Heart right ventricle (tissue), 16 donors: Measurements from ENCODE around the gene FZD1. TPM values are rescaled to one million over a fixed set of nuclear protein-coding genes. Genes with fewer than 3 reads are reported as not detected.

Experiments
- ATAC-seq, 8 donors: fragments of 200-7000 bp; cut with Tn5 transposase; one replicate each; pipeline ENCODE4 v1.9.1; 2020; ENCODE audit warnings: mild to moderate bottlenecking in 8 of 8, moderate library complexity in 8 of 8, moderate number of reproducible peaks in 1 of 8
- DNase-seq, 2 donors: peaks; one replicate each; pipeline ENCODE4 v3.0.0-alpha.2; 2020
- H3K27ac ChIP-seq, 10 donors: fragments of 200-600 bp; sonication (generic) in 2 of 10; one replicate each; pipeline versions ENCODE4 v1.5.0 to v1.8.0; 2020 to 2022; ENCODE audit warnings: mild to moderate bottlenecking in 3 of 10
- H3K27me3 ChIP-seq, 7 donors: fragments of 200-600 bp; one replicate each; pipeline ENCODE4 v1.8.0; 2021 to 2022; ENCODE audit warnings: mild to moderate bottlenecking in 2 of 7
- H3K36me3 ChIP-seq, 9 donors: fragments of 200-600 bp; sonication (generic) in 1 of 9; one replicate each; pipeline versions ENCODE4 v1.5.0 to v1.8.0; 2020 to 2022; ENCODE audit warnings: mild to moderate bottlenecking in 2 of 9
- H3K4me1 ChIP-seq, 9 donors: fragments of 200-600 bp; sonication (generic) in 1 of 9; one replicate each; pipeline versions ENCODE4 v1.5.0 to v1.8.0; 2020 to 2022; ENCODE audit warnings: mild to moderate bottlenecking in 4 of 9
- H3K4me3 ChIP-seq, 10 donors: fragments of 200-600 bp; sonication (generic) in 2 of 10; one replicate each; pipeline versions ENCODE4 v1.5.0 to v1.8.0; 2020 to 2022; ENCODE audit warnings: mild to moderate bottlenecking in 7 of 10, moderate library complexity in 2 of 10
- H3K9me3 ChIP-seq, 11 donors: fragments of 200-600 bp in 10 of 11; sonication (generic) in 2 of 11; one replicate each; pipeline versions ENCODE4 v1.5.0 to v1.8.0; 2013 to 2022; ENCODE audit warnings: mild to moderate bottlenecking in 2 of 11, control low read depth in 1 of 11, moderate library complexity in 1 of 11
- CTCF ChIP-seq, 9 donors: fragments of 200-600 bp; sonication (generic) in 2 of 9; IDR thresholded peaks; one replicate each; pipeline versions ENCODE4 v1.5.0 to v1.8.0; 2021 to 2022; ENCODE audit warnings: antibody characterized with exemption in 9 of 9, mild to moderate bottlenecking in 5 of 9, moderate library complexity in 1 of 9
- WGBS, 2 donors: extraction: QIAGEN DNeasy Blood & Tissue Kit; methylation state at CpG; one replicate each; pipeline ENCODE4 v1.1.7; 2013; ENCODE audit warnings: inconsistent platforms in 1 of 2; 5-methylcytosine and 5-hydroxymethylcytosine counted together
- intact Hi-C, 10 donors: fragments of 100-400 bp; cut with DNase I; formaldehyde crosslinking; loops; one replicate each; pipeline versions ENCODE4 v1.11.1 to v1.14.2; 2022
- polyA plus RNA-seq, 2 donors: library from polyadenylated mRNA; stranded (reverse); fragments of 200-250 nt; gene quantifications; one replicate each; pipeline ENCODE4 v1.2.3, GENCODE V29; 2013
- total RNA-seq, 10 donors: library from RNA; stranded (reverse); fragmentation: NEBNext Ultra II Directional in 3 of 10; extraction: Animal tissue kit (Norgen Biotek cat#: 25700) in 3 of 10; gene quantifications; one replicate each; pipeline versions ENCODE4 v1.2.1 to v1.2.4, GENCODE V29; 2021 to 2023
- donor health status: Arrhythmogenic right ventricular cardiomyopathy.
- donor health status: ischemic (EF 13 %, LVEDD 7.1; RV severe dilation, severe dysfunction).
- donor health status: healthy with polysubstance abuse.
- donor health status: DM: no; HTN: yes; CAD: no.
- donor health status: DM: no; HTN: no; CAD: no.
- donor health status: ischemic (EF 25% LVEDD 6.9; RV normal size, moderate dysfunction).
- donor health status: ischemic (EF 25% LVEDD 5.7; RV mildly dilated, moderate dysfunction).
- donor health status: healthy.
- donor health status: DM: yes; HTN: yes; CAD: no.
- donor health status: Ischemic cardiomyopathy.
- donor health status: ischemic (EF 35%, LVEDD 5.7; RV mildly dilated, moderate dysfunction).
- donor health status: nonischemic (EF 11% LVEDD 7.7; RV severe dilation, severe dysfunction).
- donor health status: DM: yes; HTN: yes; CAD: no.
- donor health status: PGD.
- donor health status: ischemic (EF 29% LVEDD 5.4; RV normal size, mild dysfunction).
- donor health status: nonischemic (EF 23%, LVEDD 6.1; RV moderate dilation, normal function).

The FZD1 gene
- total and polyA plus RNA-seq, 12 donors: 3.8 to 36.0 (median 15.6) TPM

GRCh38 chr7:91235211-91235832, 28.9 kb upstream of the FZD1 start:
- peaks cover 0 to 12% (median 0%) of the 10 kb centered on the region in 7 donors for H3K27me3 ChIP-seq
- no peak overlapping the region for H3K4me3 ChIP-seq
- intact Hi-C loops: no loop called here
- no peak for TF ChIP-seq CTCF (IDR thresholded peaks at IDR 0.05)
- H3K36me3 ChIP-seq: no peaks in the 10 kb centered on the region
- H3K4me1 ChIP-seq: peaks cover 0 to 17% (median 0%) of the 10 kb centered on the region in 9 donors
- ATAC-seq: no peak
- H3K27ac ChIP-seq: no peak overlapping the region
- 91 to 96% methylated on average over 6 of the region's 6 CpGs for WGBS, 2 donors
- no peak for DNase-seq
- no peaks in the 10 kb centered on the region for H3K9me3 ChIP-seq

GRCh38 chr7:91239171-91239604, 25.0 kb upstream of the FZD1 start:
- intact Hi-C loops: no loop called here
- 54 to 55% methylated on average over 2 of the region's 2 CpGs for WGBS, 2 donors
- Histone ChIP-seq H3K4me3 (no peak overlapping the region), H3K27me3 (no peaks in the 10 kb centered on the region), H3K27ac (peak overlapping the region in 1 of 10 donors; percentile 24), H3K9me3 (no peaks in the 10 kb centered on the region), H3K4me1 (peaks cover 0 to 24% (median 0%) of the 10 kb centered on the region in 9 donors), H3K36me3 (no peaks in the 10 kb centered on the region)
- TF ChIP-seq CTCF (IDR thresholded peaks at IDR 0.05): no peak
- ATAC-seq (peak in 5 of 8 donors; percentile 25 to 67 (median 42)), DNase-seq (no peak)

- DNase-seq: no peak
- WGBS, 2 donors: 84 to 91% methylated on average over 1 of the region's 1 CpG
- Histone ChIP-seq H3K27me3 (no peaks in the 10 kb centered on the region), H3K9me3 (no peaks in the 10 kb centered on the region), H3K27ac (no peak overlapping the region), H3K4me3 (no peak overlapping the region), H3K4me1 (peaks cover 0 to 24% (median 0%) of the 10 kb centered on the region in 9 donors), H3K36me3 (no peaks in the 10 kb centered on the region)
- intact Hi-C loops: no loop called here
- no peak for ATAC-seq
- no peak for TF ChIP-seq CTCF (IDR thresholded peaks at IDR 0.05)
Measured at GRCh38 chr7:91239772-91240171, 24.5 kb upstream of the FZD1 start.

GRCh38 chr7:91240376-91240941, 23.8 kb upstream of the FZD1 start:
- H3K27me3 ChIP-seq: no peaks in the 10 kb centered on the region
- H3K4me1 ChIP-seq: peaks cover 0 to 24% (median 0%) of the 10 kb centered on the region in 9 donors
- no peak overlapping the region for H3K4me3 ChIP-seq
- ATAC-seq: peak in 2 of 8 donors; percentile 42 to 57
- H3K27ac ChIP-seq: peak overlapping the region in 1 of 10 donors; percentile 56
- intact Hi-C loops: no loop called here
- H3K36me3 ChIP-seq: no peaks in the 10 kb centered on the region
- 56 to 63% methylated on average over 2 of the region's 2 CpGs for WGBS, 2 donors
- no peak for DNase-seq
- no peaks in the 10 kb centered on the region for H3K9me3 ChIP-seq
- TF ChIP-seq CTCF (IDR thresholded peaks at IDR 0.05): no peak
